K562 (cell line): ENCODE measurements around the gene UMODL1. TPM values are rescaled to one million over a fixed set of nuclear protein-coding genes. Genes with fewer than 3 reads are reported as not detected.

Experiments
- ATAC-seq: fragments of 200-7000 bp; cut with Tn5 transposase; 3 replicates; pipeline ENCODE4 v1.9.1; 2020; ENCODE audit warnings: moderate library complexity
- BruUV-seq: library from RNA; stranded (reverse); fragments of 400-500 nt; replicated peaks from 2 replicates; lab custom pipeline; 2021; lab: Mats Ljungman, UMichigan
- CTCF ChIA-PET: fragments of 300-600 bp; formaldehyde crosslinking; extraction: SDS; loops from one replicate; lab custom pipeline; 2021; ENCODE audit warnings: low intra/inter-chr PET ratio; lab: Yijun Ruan, JAX
- POLR2A ChIA-PET: fragments of 300-600, 350-650 bp; sonication (Branson Sonifier 250); formaldehyde crosslinking; extraction: SDS; loops from one replicate; lab custom pipeline; 2021; ENCODE audit warnings: antibody characterized with exemption, inconsistent platforms; lab: Yijun Ruan, JAX
- DNase-seq, 4 experiments: peaks; one replicate each; pipeline versions ENCODE4 v3.0.0 to v3.0.0-alpha.2; 2011 to 2018; ENCODE audit warnings: low spot score in 3 of 4, mixed read lengths in 3 of 4; ENCODE audit errors: extremely low read depth in 1 of 4
- FAIRE-seq: peaks from 2 replicates; lab custom pipeline; 2011; peaks lifted over from hg19 to GRCh38; lab: Jason Lieb, UNC
- H2AFZ ChIP-seq: 2 replicates; pipeline ENCODE4 v1.6.0; 2011; ENCODE audit warnings: low read depth, low read length, control low read depth, inconsistent platforms
- H3K27ac ChIP-seq: fragments of 200-600 bp; 3 replicates; pipeline ENCODE4 v1.8.0; 2011; ENCODE audit warnings: low read depth, mild to moderate bottlenecking, control low read depth, inconsistent platforms, low read length, moderate library complexity, mixed read lengths; ENCODE audit errors: extremely low read depth
- H3K27me3 ChIP-seq, 2 experiments: fragments of 300-600 bp in 1 of 2; 2 replicates in 1 of 2; 3 replicates in 1 of 2; pipeline versions ENCODE4 v1.6.0 to v1.8.0; 2011; ENCODE audit warnings: inconsistent platforms in 2 of 2, low read length in 2 of 2, mild to moderate bottlenecking in 1 of 2, mixed read lengths in 1 of 2, moderate library complexity in 1 of 2; ENCODE audit not compliant: control insufficient read depth in 2 of 2, insufficient read depth in 2 of 2
- H3K36me3 ChIP-seq: fragments of 300-600 bp; 3 replicates; pipeline ENCODE4 v1.8.0; 2011; ENCODE audit warnings: mild to moderate bottlenecking, low read length, inconsistent platforms; ENCODE audit not compliant: control insufficient read depth, insufficient read depth
- H3K4me1 ChIP-seq, 2 experiments: fragments of 200-600 bp in 1 of 2; replicated peaks in 1 of 2; 2 replicates in 1 of 2; 3 replicates in 1 of 2; pipeline versions ENCODE4 v1.5.1 to v1.8.0; 2011; ENCODE audit warnings: inconsistent platforms in 2 of 2, low read length in 2 of 2, mild to moderate bottlenecking in 1 of 2, mixed read lengths in 1 of 2, moderate library complexity in 1 of 2; ENCODE audit not compliant: control insufficient read depth in 2 of 2, insufficient read depth in 2 of 2
- H3K4me2 ChIP-seq: 2 replicates; pipeline ENCODE4 v1.6.1; 2011; ENCODE audit warnings: low read length, control low read depth, inconsistent platforms, mixed read lengths; ENCODE audit not compliant: insufficient read depth
- H3K4me3 ChIP-seq: fragments of 200-600 bp; sonication (generic), shearing (Covaris generic); 2 replicates; pipeline ENCODE4 v1.5.1; 2016; ENCODE audit warnings: control low read depth, inconsistent platforms
- H3K79me2 ChIP-seq: fragments of 200-600 bp; 3 replicates; pipeline ENCODE4 v1.8.0; 2011; ENCODE audit warnings: low read length, inconsistent platforms; ENCODE audit not compliant: control insufficient read depth, insufficient read depth
- H3K9ac ChIP-seq, 2 experiments: 2 replicates each; pipeline versions ENCODE4 v1.6.0 to v1.6.1; 2011; ENCODE audit warnings: low read depth in 2 of 2, low read length in 2 of 2, control low read depth in 1 of 2, inconsistent platforms in 1 of 2, mild to moderate bottlenecking in 1 of 2, mixed read lengths in 1 of 2; ENCODE audit not compliant: insufficient read depth in 1 of 2
- H3K9me1 ChIP-seq: one replicate; pipeline ENCODE4 v1.6.0; 2011; ENCODE audit warnings: inconsistent platforms, mild to moderate bottlenecking, low read length, moderate library complexity; ENCODE audit not compliant: control insufficient read depth, insufficient read depth
- H3K9me3 ChIP-seq: replicated peaks from 2 replicates; pipeline ENCODE4 v1.5.1; 2011; ENCODE audit warnings: low read depth, low read length, inconsistent platforms; ENCODE audit not compliant: control insufficient read depth, insufficient read depth
- H4K20me1 ChIP-seq: replicated peaks from 2 replicates; pipeline ENCODE4 v1.6.1; 2011; ENCODE audit warnings: low read length, inconsistent platforms, mixed read lengths; ENCODE audit not compliant: control insufficient read depth, insufficient read depth
- ARNT ChIP-seq, 2 experiments: fragments of 450-650 bp; IDR thresholded peaks; 2 replicates each; pipeline ENCODE4 v1.6.1; 2016; ENCODE audit warnings: mild to moderate bottlenecking in 1 of 2
- BMI1 ChIP-seq: fragments of 150-350 bp; IDR thresholded peaks from 2 replicates; pipeline ENCODE4 v1.6.1; 2014; ENCODE audit warnings: low read length
- CHD4 ChIP-seq: fragments of 200-600 bp; sonication (generic); IDR thresholded peaks from 3 replicates; pipeline ENCODE4 v1.6.1; 2012; ENCODE audit warnings: low read depth, mild to moderate bottlenecking, mixed read lengths, low read length, inconsistent platforms; ENCODE audit not compliant: insufficient read depth, insufficient replicate concordance, poor library complexity, severe bottlenecking
- CXXC5 ChIP-seq: fragments of 250-450 bp; sonication (Bioruptor Pico); IDR thresholded peaks from 2 replicates; pipeline ENCODE4 v1.8.0; 2022; ENCODE audit warnings: inconsistent platforms, mild to moderate bottlenecking, moderate library complexity
- EGR1 ChIP-seq: fragments of 450-650 bp; conservative IDR thresholded peaks from 2 replicates; pipeline ENCODE4 v1.6.1; 2017; ENCODE audit warnings: mild to moderate bottlenecking
- JUN ChIP-seq, 2 experiments: sonication (generic) in 1 of 2; formaldehyde crosslinking in 1 of 2; IDR thresholded peaks; 2 replicates each; pipeline versions ENCODE4 v1.6.1 to v1.8.0; 2012 to 2022; ENCODE audit warnings: borderline replicate concordance in 2 of 2, mild to moderate bottlenecking in 2 of 2, improper control_type of control experiment in 1 of 2, low read depth in 1 of 2, low read length in 1 of 2, missing genetic modification reagents in 1 of 2
- MCM3 ChIP-seq: fragments of 450-650 bp; IDR thresholded peaks from 2 replicates; pipeline ENCODE4 v1.6.1; 2016
- NBN ChIP-seq: fragments of 450-650 bp; IDR thresholded peaks from 2 replicates; pipeline ENCODE4 v1.6.1; 2016; ENCODE audit warnings: low read depth, mild to moderate bottlenecking
- NKRF ChIP-seq: fragments of 450-650 bp; IDR thresholded peaks from 2 replicates; pipeline ENCODE4 v1.6.1; 2016; ENCODE audit warnings: borderline replicate concordance
- POLR2B ChIP-seq: fragments of 450-650 bp; IDR thresholded peaks from 2 replicates; pipeline ENCODE4 v1.6.1; 2018; ENCODE audit warnings: low read depth; ENCODE audit not compliant: partially characterized antibody
- RAD51 ChIP-seq: fragments of 450-650 bp; IDR thresholded peaks from 2 replicates; pipeline ENCODE4 v1.7.1; 2016; ENCODE audit warnings: low read depth, mild to moderate bottlenecking, borderline replicate concordance
- STAT5A ChIP-seq: IDR thresholded peaks from 2 replicates; pipeline ENCODE4 v1.6.1; 2012; ENCODE audit warnings: low read length, inconsistent platforms, borderline replicate concordance
- TEAD2 ChIP-seq: fragments of 450-650 bp; IDR thresholded peaks from 2 replicates; pipeline ENCODE4 v1.6.1; 2016; ENCODE audit warnings: missing genetic modification characterization, control low read depth, missing compliant biosample characterization
- ZNF3 ChIP-seq: fragments of 250-450 bp; sonication (Bioruptor Pico); IDR thresholded peaks from 2 replicates; pipeline ENCODE4 v1.5.0; 2021; ENCODE audit warnings: mild to moderate bottlenecking, moderate library complexity
- ZNF347 ChIP-seq: fragments of 450-650 bp; formaldehyde crosslinking; IDR thresholded peaks from 2 replicates; pipeline ENCODE4 v1.4.0; 2020; ENCODE audit warnings: low read depth, mild to moderate bottlenecking, moderate library complexity
- ZNF445 ChIP-seq: fragments of 250-450 bp; sonication (Bioruptor Pico); IDR thresholded peaks from 2 replicates; pipeline ENCODE4 v1.4.0; 2020; ENCODE audit warnings: low read depth, mild to moderate bottlenecking, moderate library complexity
- ZSCAN32 ChIP-seq: fragments of 450-650 bp; formaldehyde crosslinking; IDR thresholded peaks from 2 replicates; pipeline ENCODE4 v1.4.0; 2020; ENCODE audit warnings: mild to moderate bottlenecking, moderate library complexity
- ZZZ3 ChIP-seq: fragments of 450-650 bp; IDR thresholded peaks from 2 replicates; pipeline ENCODE4 v1.6.1; 2016; ENCODE audit warnings: antibody characterized with exemption, mild to moderate bottlenecking, moderate library complexity
- WGBS: fragments of 100-300 bp; shearing (Covaris generic); methylation state at CpG from one replicate; pipeline ENCODE4 v1.1.6; 2016; ENCODE audit warnings: low coverage, mixed read lengths; ENCODE audit not compliant: insufficient coverage; ENCODE audit errors: missing lambda C conversion rate; 5-methylcytosine and 5-hydroxymethylcytosine counted together
- in situ Hi-C: fragments of 300-500 bp; cut with MboI; formaldehyde crosslinking; loops from 4 replicates; pipeline ENCODE4 v1.15.0; 2018; ENCODE audit warnings: inconsistent platforms, mixed read lengths
- intact Hi-C: fragments of 100-400 bp; cut with micrococcal nuclease; formaldehyde crosslinking; loops from 2 replicates; pipeline ENCODE4 v1.14.2; 2022
- polyA plus RNA-seq, 8 experiments: library from polyadenylated mRNA; depleted of rRNA in 4 of 8; stranded (reverse) in 5 of 8; unstranded in 3 of 8; fragments of >200 nt; fragmentation: Nextera tagmentation in 2 of 8; fragmentation: Illumina TruSeq in 1 of 8; extraction: Ambion mirVana in 2 of 8; extraction: Trizol in 1 of 8; gene quantifications; 2 replicates each; pipeline versions ENCODE4 v1.2.1 to v1.2.3, GENCODE V29; 2011 to 2014; ENCODE audit warnings: inconsistent platforms in 1 of 8, missing spikeins in 1 of 8
- total RNA-seq, 7 experiments: library from RNA; depleted of rRNA in 6 of 7; stranded (reverse); fragments of >200 nt in 6 of 7; fragmentation: Illumina TruSeq in 2 of 7; extraction: Trizol in 2 of 7; gene quantifications; 2 replicates each; pipeline versions ENCODE4 v1.2.1 to v1.2.3, GENCODE V29; 2011 to 2021; ENCODE audit warnings: low replicate concordance in 1 of 7

Gene UMODL1
- total and polyA plus RNA-seq, 9 of the 15 experiments (the other 6 are each of a cell fraction or from before 2014, with no cell fraction given) = not detected

- Histone ChIP-seq H3K4me3 (no peak overlapping the region), H3K27ac (no peak overlapping the region), H3K9ac (no peak overlapping the region), H3K27me3 (peaks cover 83 to 99% of the 10 kb centered on the region in 2 experiments), H3K9me3 (no peaks in the 10 kb centered on the region), H3K36me3 (no peaks in the 10 kb centered on the region), H4K20me1 (peaks cover 12% of the 10 kb centered on the region; the same call in 1 of the 2 replicates), H2AFZ (no peak overlapping the region), H3K4me1 (peaks cover 0 to 12% of the 10 kb centered on the region in 2 experiments; a peak in 1 of 5 replicates), H3K79me2 (no peaks in the 10 kb centered on the region), H3K9me1 (no peaks in the 10 kb centered on the region), H3K4me2 (no peak overlapping the region)
- POLR2A ChIA-PET = interaction anchor here (0.6 kb wide), 1 partner anchor 559 kb away, joined by 3 read pairs; no protein-coding TSS in a partner anchor
- no peak for ATAC-seq
- CTCF ChIA-PET = no interaction called here
- intact Hi-C loops (no loop called here), in situ Hi-C loops (no loop called here)
- no TSS peak for BruUV-seq
- TF ChIP-seq NBN (no peak), BMI1 (no peak), ZNF3 (CRISPR knock-in tag) (no peak), POLR2B (no peak), JUN (IDR thresholded peaks at IDR 0.05; ENCODE audit: borderline replicate concordance, low read depth, low read length) (no peak), JUN (CRISPR knock-in tag; IDR thresholded peaks at IDR 0.05; ENCODE audit: borderline replicate concordance) (no peak), NKRF (no peak), TEAD2 (no peak), ZNF347 (no peak), ZNF445 (CRISPR knock-in tag) (no peak), CXXC5 (CRISPR knock-in tag) (no peak), EGR1 (no peak), MCM3 (no peak), ZSCAN32 (CRISPR knock-in tag) (no peak), CHD4 (no peak), STAT5A (no peak), RAD51 (no peak), ZZZ3 (no peak), ARNT (IDR thresholded peaks at IDR 0.05) (no peak)
- no peak for DNase-seq
- WGBS = 11% methylated on average over 11 of the region's 11 CpGs
- no peak for FAIRE-seq
Measured at GRCh38 chr21:42058631-42059111, 12.4 kb upstream of the UMODL1 start.
